GM06990 (cell line): ENCODE data around the gene C12orf75.

Experiments used
- DNase-seq: peaks from one replicate; pipeline ENCODE4 v3.0.0-alpha.2; 2011; ENCODE audit not compliant: insufficient read length; ENCODE audit errors: extremely low read depth
- H3K27me3 ChIP-seq: replicated peaks from 2 replicates; pipeline ENCODE4 v1.6.0; 2011; ENCODE audit warnings: low read length; ENCODE audit not compliant: control insufficient read depth, insufficient read depth
- H3K36me3 ChIP-seq: 2 replicates; pipeline ENCODE4 v1.5.1; 2011; ENCODE audit warnings: low read length; ENCODE audit not compliant: control insufficient read depth, insufficient read depth
- H3K4me3 ChIP-seq: replicated peaks from 2 replicates; pipeline ENCODE4 v1.5.1; 2011; ENCODE audit warnings: low read depth, mild to moderate bottlenecking, control low read depth, low read length
- TF ChIP-seq, protein P1 (sequence below): IDR thresholded peaks from 2 replicates; pipeline ENCODE4 v1.5.1; 2011; ENCODE audit warnings: low read length, control low read depth, mild to moderate bottlenecking, inconsistent platforms; ENCODE audit not compliant: insufficient read depth, poor library complexity, severe bottlenecking

C12orf75 gene

GRCh38 chr12:105368047-105368646, 37.7 kb downstream of the C12orf75 start:
- no peak for DNase-seq
- H3K36me3 ChIP-seq: peaks cover 3% of the 10 kb centered on the region
- no peaks in the 10 kb centered on the region for H3K27me3 ChIP-seq
- TF ChIP-seq, protein P1, sequence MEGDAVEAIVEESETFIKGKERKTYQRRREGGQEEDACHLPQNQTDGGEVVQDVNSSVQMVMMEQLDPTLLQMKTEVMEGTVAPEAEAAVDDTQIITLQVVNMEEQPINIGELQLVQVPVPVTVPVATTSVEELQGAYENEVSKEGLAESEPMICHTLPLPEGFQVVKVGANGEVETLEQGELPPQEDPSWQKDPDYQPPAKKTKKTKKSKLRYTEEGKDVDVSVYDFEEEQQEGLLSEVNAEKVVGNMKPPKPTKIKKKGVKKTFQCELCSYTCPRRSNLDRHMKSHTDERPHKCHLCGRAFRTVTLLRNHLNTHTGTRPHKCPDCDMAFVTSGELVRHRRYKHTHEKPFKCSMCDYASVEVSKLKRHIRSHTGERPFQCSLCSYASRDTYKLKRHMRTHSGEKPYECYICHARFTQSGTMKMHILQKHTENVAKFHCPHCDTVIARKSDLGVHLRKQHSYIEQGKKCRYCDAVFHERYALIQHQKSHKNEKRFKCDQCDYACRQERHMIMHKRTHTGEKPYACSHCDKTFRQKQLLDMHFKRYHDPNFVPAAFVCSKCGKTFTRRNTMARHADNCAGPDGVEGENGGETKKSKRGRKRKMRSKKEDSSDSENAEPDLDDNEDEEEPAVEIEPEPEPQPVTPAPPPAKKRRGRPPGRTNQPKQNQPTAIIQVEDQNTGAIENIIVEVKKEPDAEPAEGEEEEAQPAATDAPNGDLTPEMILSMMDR: no peak
- no peak overlapping the region for H3K4me3 ChIP-seq

- H3K4me3 ChIP-seq: no peak overlapping the region
- H3K36me3 ChIP-seq: peaks cover 3% of the 10 kb centered on the region
- no peak for DNase-seq
- no peaks in the 10 kb centered on the region for H3K27me3 ChIP-seq
- TF ChIP-seq, protein P1: no peak
Observed at GRCh38 chr12:105369014-105369413, 38.5 kb downstream of the C12orf75 start.

DNA sequence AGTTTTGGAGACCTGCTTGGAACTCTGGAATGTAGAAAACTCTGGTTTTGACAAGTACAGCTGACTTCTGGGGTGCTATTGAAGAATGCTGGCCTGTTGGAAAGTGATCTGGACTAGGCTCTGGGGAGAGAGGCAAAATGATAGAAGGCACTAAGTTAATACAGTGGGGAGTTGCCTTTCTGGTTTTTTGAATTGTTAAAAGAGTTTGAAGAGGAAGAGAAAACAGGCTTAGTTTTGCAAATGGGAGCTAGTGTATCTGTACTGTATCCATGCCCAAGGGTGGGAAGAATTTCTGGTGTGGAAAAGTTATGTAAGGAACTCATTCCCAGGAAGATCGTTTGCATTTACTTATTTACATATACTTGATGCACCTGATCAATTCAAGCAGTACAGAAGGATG, 43.8 kb downstream of the C12orf75 start:
- Histone ChIP-seq H3K27me3 (no peaks in the 10 kb centered on the region), H3K36me3 (peaks cover 2% of the 10 kb centered on the region), H3K4me3 (no peak overlapping the region)
- TF ChIP-seq, protein P1: no peak
- DNase-seq: no peak

GRCh38 chr12:105377077-105377476, 46.6 kb downstream of the C12orf75 start:
- Histone ChIP-seq H3K36me3 (no peaks in the 10 kb centered on the region; the same call in none of the 2 replicates), H3K4me3 (no peak overlapping the region), H3K27me3 (no peaks in the 10 kb centered on the region)
- no peak for DNase-seq
- TF ChIP-seq, protein P1: no peak

DNA sequence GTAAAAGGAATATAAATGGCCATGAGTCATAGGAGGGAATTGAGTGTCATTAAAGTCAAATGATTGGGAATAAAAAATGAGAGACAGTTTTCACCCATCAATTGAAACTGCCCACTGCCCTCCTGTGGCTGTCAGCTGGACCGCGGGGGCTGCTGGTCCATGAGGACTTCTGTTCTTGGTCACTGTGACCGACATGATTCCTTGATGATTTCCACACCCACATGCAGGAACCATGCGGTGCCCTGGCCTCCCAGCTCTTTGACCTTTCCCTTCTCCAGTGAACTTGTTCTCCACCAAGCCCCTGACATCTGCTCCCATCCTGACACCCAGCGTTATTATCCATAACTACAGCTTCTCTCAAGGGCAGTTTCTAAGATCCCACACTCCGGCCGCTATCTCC, 48.4 kb downstream of the C12orf75 start:
- no peaks in the 10 kb centered on the region for H3K27me3 ChIP-seq
- H3K36me3 ChIP-seq: no peaks in the 10 kb centered on the region; the same call in none of the 2 replicates
- no peak overlapping the region for H3K4me3 ChIP-seq
- TF ChIP-seq, protein P1: no peak
- DNase-seq: no peak
